DOHH2 (cell line): Measurements from ENCODE around the gene TFAM.
"Not testable (repeated sequence)": the region's sequence is repeated elsewhere in the genome, so short reads cannot be mapped to it uniquely, and the experiment has no call there.

Experiments used
- H3F3A ChIP-seq: fragments of 200-600 bp; sonication (generic), shearing (Covaris generic); 2 replicates; pipeline ENCODE4 v1.6.0; 2016; ENCODE audit warnings: antibody characterized with exemption, mild to moderate bottlenecking; ENCODE audit not compliant: control insufficient read depth, insufficient read depth
- H3K27ac ChIP-seq: fragments of 200-600 bp; sonication (generic); 2 replicates; pipeline ENCODE4 v1.5.1; 2014; ENCODE audit warnings: low read depth, mild to moderate bottlenecking, low read length, moderate library complexity
- H3K27me3 ChIP-seq: fragments of 200-600 bp; sonication (generic); 2 replicates; pipeline ENCODE4 v1.6.1; 2014; ENCODE audit warnings: mild to moderate bottlenecking, low read length, mixed read lengths; ENCODE audit not compliant: control insufficient read depth
- H3K36me3 ChIP-seq: fragments of 200-600 bp; sonication (generic); 2 replicates; pipeline ENCODE4 v1.6.1; 2014; ENCODE audit warnings: mild to moderate bottlenecking, low read length, moderate library complexity, mixed read lengths; ENCODE audit not compliant: control insufficient read depth
- H3K4me1 ChIP-seq: fragments of 200-600 bp; sonication (generic); 2 replicates; pipeline ENCODE4 v1.6.1; 2014; ENCODE audit warnings: mild to moderate bottlenecking, low read length, mixed read lengths; ENCODE audit not compliant: control insufficient read depth
- H3K4me2 ChIP-seq: fragments of 200-600 bp; sonication (generic); 2 replicates; pipeline ENCODE4 v1.6.0; 2014; ENCODE audit warnings: mild to moderate bottlenecking, low read length, moderate library complexity
- H3K4me3 ChIP-seq: fragments of 200-600 bp; sonication (generic); 2 replicates; pipeline ENCODE4 v1.5.1; 2014; ENCODE audit warnings: mild to moderate bottlenecking, low read length, mixed read lengths
- H3K79me2 ChIP-seq: fragments of 200-600 bp; sonication (generic); 2 replicates; pipeline ENCODE4 v1.6.1; 2014; ENCODE audit warnings: mild to moderate bottlenecking, low read length, mixed read lengths; ENCODE audit not compliant: control insufficient read depth
- H3K9me2 ChIP-seq: fragments of 200-600 bp; sonication (generic); replicated peaks from 2 replicates; pipeline ENCODE4 v1.6.1; 2014; ENCODE audit warnings: mild to moderate bottlenecking, low read length, mixed read lengths; ENCODE audit not compliant: control insufficient read depth
- H3K9me3 ChIP-seq: fragments of 200-600 bp; sonication (generic); 2 replicates; pipeline ENCODE4 v1.6.1; 2014; ENCODE audit warnings: antibody characterized with exemption, low read length, mixed read lengths; ENCODE audit not compliant: control insufficient read depth, insufficient read depth
- H4K20me1 ChIP-seq: fragments of 200-600 bp; sonication (generic); 2 replicates; pipeline ENCODE4 v1.6.0; 2014; ENCODE audit warnings: low read depth, mild to moderate bottlenecking, antibody characterized with exemption, low read length, moderate library complexity; ENCODE audit not compliant: control insufficient read depth, insufficient read depth
- EZH2phosphoT487 ChIP-seq: fragments of 200-600 bp; sonication (generic); IDR thresholded peaks from 2 replicates; pipeline ENCODE4 v1.6.1; 2017; ENCODE audit warnings: borderline replicate concordance, mild to moderate bottlenecking, antibody characterized with exemption, low read length, moderate library complexity, mixed read lengths
- TF ChIP-seq, protein P1 (sequence below): fragments of 200-600 bp; sonication (generic); IDR thresholded peaks from one replicate; pipeline ENCODE4 v1.5.1; 2014; ENCODE audit warnings: antibody characterized with exemption, mild to moderate bottlenecking, low read depth, low read length; ENCODE audit not compliant: poor library complexity, severe bottlenecking

The TFAM gene

DNA sequence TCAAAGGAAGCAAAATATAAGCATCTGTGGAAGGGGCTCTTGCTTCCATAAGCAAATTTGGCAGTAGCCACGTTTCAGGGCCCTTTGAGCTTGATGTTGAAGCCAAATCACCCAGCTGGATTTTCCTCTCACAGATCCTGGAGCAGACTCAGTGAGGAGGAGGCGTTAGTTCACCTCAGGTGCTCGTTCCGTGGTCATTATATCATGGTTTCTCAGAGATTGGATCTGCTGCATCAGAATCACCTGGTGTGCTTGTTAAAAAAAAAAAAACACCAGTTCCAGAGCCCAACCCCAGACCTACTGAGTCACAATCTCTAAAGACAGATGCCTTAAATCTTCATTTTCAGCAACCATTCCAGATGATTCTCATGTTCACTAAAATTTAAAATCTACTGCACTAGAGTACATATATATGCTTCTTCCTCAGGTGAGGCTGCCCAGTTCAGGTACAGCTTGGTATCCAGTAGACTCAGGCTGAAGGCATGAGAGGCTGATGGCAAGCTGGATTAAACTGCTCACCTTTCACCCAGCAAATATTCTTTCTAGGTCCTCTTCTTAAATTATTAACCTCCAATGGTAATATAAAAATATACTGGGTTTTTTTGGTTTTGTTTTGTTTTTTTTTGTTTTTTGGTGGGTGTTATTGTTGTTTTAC lies 24.9 kb downstream of the TFAM start:
- no peaks in the 10 kb centered on the region for H3K79me2 ChIP-seq

GRCh38 chr10:58412502-58412961 lies 27.3 kb downstream of the TFAM start:
- no peak overlapping the region for H3K4me2 ChIP-seq
- no peaks in the 10 kb centered on the region for H3K9me3 ChIP-seq
- H3K9me2 ChIP-seq, result no peaks in the 10 kb centered on the region
- no peaks in the 10 kb centered on the region for H3K36me3 ChIP-seq
- TF ChIP-seq, protein P1, sequence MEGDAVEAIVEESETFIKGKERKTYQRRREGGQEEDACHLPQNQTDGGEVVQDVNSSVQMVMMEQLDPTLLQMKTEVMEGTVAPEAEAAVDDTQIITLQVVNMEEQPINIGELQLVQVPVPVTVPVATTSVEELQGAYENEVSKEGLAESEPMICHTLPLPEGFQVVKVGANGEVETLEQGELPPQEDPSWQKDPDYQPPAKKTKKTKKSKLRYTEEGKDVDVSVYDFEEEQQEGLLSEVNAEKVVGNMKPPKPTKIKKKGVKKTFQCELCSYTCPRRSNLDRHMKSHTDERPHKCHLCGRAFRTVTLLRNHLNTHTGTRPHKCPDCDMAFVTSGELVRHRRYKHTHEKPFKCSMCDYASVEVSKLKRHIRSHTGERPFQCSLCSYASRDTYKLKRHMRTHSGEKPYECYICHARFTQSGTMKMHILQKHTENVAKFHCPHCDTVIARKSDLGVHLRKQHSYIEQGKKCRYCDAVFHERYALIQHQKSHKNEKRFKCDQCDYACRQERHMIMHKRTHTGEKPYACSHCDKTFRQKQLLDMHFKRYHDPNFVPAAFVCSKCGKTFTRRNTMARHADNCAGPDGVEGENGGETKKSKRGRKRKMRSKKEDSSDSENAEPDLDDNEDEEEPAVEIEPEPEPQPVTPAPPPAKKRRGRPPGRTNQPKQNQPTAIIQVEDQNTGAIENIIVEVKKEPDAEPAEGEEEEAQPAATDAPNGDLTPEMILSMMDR, result no peak
- TF ChIP-seq EZH2phosphoT487, result no peak
- H3K4me3 ChIP-seq, result no peak overlapping the region
- H3K4me1 ChIP-seq, result no peaks in the 10 kb centered on the region
- H3K79me2 ChIP-seq, result no peaks in the 10 kb centered on the region
- H4K20me1 ChIP-seq, result no peaks in the 10 kb centered on the region
- no peaks in the 10 kb centered on the region for H3F3A ChIP-seq
- no peaks in the 10 kb centered on the region for H3K27me3 ChIP-seq
- H3K27ac ChIP-seq, result no peak overlapping the region

More for the DNA sequence above, 24.9 kb downstream of the TFAM start:
- H3K36me3 ChIP-seq, result no peaks in the 10 kb centered on the region
- TF ChIP-seq, protein P1, result no peak
- TF ChIP-seq EZH2phosphoT487, result no peak
- no peaks in the 10 kb centered on the region for H3K9me3 ChIP-seq
- H3K27me3 ChIP-seq, result no peaks in the 10 kb centered on the region
- H4K20me1 ChIP-seq, result no peaks in the 10 kb centered on the region
- no peak overlapping the region for H3K4me3 ChIP-seq
- H3K27ac ChIP-seq, result no peak overlapping the region
- no peaks in the 10 kb centered on the region for H3F3A ChIP-seq
- no peaks in the 10 kb centered on the region for H3K9me2 ChIP-seq
- H3K4me2 ChIP-seq, result no peak overlapping the region
- no peaks in the 10 kb centered on the region for H3K4me1 ChIP-seq

DNA sequence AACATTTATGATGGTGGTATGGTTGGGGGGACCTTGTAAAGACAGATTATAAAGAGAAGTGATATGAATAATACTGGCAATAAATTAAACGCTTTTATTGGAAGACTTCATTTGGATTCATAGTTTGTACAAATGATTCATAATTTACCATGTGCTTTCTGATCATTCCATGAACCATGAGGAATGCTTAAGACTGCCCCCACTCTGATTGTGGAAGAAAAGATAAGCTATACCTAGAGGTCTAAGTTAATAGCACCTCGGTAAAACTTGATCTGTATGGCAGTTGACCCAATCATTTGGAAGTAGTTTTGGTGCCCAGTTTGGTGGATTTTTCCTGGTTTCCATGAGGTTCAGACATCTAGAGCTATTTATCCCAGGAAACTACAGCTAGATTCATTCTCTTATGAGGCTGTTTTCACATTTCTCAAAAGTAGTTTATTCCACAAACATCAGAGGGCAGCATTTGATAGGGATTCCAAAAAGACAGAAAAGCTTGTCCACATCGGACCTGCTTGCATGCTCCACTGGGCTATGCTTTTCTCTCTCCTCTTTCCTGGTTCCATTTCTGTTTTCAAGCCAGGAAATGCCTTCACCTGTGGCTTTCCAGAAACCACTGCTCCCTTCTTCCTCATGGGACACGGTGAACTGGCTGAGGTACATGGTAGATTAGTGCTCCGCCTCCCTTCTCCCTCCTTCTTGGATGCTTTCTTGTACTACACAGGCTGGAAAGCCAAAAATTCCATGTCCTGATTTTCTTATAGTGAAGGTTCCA lies 29.2 kb downstream of the TFAM start:
- Histone ChIP-seq H3K4me1 (no peaks in the 10 kb centered on the region), H3K4me3 (no peak overlapping the region), H3K36me3 (no peaks in the 10 kb centered on the region), H3K9me2 (no peaks in the 10 kb centered on the region), H3K27ac (no peak overlapping the region), H3K9me3 (no peaks in the 10 kb centered on the region), H4K20me1 (no peaks in the 10 kb centered on the region), H3K4me2 (no peak overlapping the region), H3F3A (no peaks in the 10 kb centered on the region), H3K27me3 (no peaks in the 10 kb centered on the region), H3K79me2 (no peaks in the 10 kb centered on the region)
- no peak for TF ChIP-seq EZH2phosphoT487

GRCh38 chr10:58415757-58416156 lies 30.5 kb downstream of the TFAM start:
- Histone ChIP-seq H3F3A (no peaks in the 10 kb centered on the region), H3K9me3 (no peaks in the 10 kb centered on the region), H3K27me3 (no peaks in the 10 kb centered on the region), H3K79me2 (no peaks in the 10 kb centered on the region), H3K4me1 (no peaks in the 10 kb centered on the region), H3K36me3 (no peaks in the 10 kb centered on the region), H3K9me2 (no peaks in the 10 kb centered on the region), H3K4me2 (no peak overlapping the region), H3K27ac (no peak overlapping the region), H4K20me1 (no peaks in the 10 kb centered on the region), H3K4me3 (no peak overlapping the region)
- TF ChIP-seq, protein P1, result no peak
- TF ChIP-seq EZH2phosphoT487, result no peak

DNA sequence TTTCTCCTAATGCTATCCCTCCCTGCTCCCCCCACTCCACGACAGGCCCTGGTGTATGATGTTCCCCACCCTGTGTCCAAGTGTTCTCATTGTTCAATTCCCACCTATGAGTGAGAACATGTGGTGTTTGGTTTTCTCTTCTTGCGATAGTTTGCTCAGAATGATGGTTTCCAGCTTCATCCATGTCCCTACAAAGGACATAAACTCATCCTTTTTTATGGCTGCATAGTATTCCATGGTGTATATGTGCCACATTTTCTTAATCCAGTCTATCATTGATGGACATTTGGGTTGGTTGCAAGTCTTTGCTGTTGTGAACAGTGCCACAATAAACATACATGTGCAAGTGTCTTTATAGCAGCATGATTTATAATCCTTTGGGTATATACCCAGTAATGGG lies 32.7 kb downstream of the TFAM start:
- not testable (repeated sequence) for H3K9me2 ChIP-seq, H3F3A ChIP-seq, H3K79me2 ChIP-seq, H3K4me2 ChIP-seq, H3K27me3 ChIP-seq, H4K20me1 ChIP-seq, H3K36me3 ChIP-seq, H3K4me3 ChIP-seq, H3K4me1 ChIP-seq, H3K27ac ChIP-seq, H3K9me3 ChIP-seq
